Measurements from ENCODE around the gene ALG3. TPM values are rescaled to one million over a fixed set of nuclear protein-coding genes. Genes with fewer than 3 reads are reported as not detected.

The ALG3 gene
- total RNA-seq, 1 donor from 2014 or later = 48.5 TPM

DNA sequence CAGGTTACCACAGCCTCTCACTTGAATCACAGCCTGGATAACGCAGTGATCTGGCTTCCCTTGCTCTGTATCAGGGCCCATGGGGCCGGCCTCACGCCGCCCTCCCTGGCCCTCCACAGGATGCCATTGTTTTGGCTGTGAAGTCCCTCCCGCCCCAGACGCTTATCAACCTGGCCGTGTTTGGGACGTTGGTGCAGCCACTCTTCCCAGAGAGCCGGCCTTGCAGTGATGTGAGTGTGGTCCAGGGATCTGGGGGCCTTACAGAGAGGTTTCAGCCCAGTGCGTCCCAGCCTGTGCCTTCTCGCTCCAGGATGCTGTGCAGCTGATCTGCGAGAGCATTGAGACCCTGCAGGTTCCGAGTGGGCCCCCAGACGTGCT lies 12.7 kb downstream of the ALG3 start:
- intact Hi-C loops (cut with micrococcal nuclease) = no loop called here

DNA sequence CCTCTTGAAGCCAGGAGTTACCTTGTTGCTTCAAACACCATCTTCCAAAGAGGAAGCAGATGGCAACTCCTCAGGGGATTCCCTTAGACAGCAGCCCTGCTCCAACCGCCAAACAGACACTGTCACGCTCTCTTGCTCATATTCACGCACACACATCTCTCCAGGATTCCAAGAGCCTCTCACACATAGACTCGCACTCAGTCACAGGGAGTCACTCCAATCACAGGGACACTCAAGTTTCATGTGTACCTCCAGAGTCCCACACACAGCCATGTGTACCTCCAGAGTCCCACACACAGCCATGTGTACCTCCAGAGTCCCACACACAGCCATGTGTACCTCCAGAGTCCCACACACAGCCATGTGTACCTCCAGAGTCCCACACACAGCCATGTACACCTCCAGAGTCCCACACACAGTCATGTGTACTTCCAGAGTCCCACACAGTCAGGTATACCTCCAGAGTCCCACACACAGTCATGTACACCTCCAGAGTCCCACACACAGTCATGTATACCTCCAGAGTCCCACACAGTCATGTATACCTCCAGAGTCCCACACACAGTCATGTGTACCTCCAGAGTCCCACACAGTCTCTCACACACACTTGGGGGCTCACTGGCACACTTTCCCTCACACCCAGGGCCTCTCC lies 13.3 kb downstream of the ALG3 start:
- intact Hi-C loops (cut with micrococcal nuclease) = no loop called here

DNA sequence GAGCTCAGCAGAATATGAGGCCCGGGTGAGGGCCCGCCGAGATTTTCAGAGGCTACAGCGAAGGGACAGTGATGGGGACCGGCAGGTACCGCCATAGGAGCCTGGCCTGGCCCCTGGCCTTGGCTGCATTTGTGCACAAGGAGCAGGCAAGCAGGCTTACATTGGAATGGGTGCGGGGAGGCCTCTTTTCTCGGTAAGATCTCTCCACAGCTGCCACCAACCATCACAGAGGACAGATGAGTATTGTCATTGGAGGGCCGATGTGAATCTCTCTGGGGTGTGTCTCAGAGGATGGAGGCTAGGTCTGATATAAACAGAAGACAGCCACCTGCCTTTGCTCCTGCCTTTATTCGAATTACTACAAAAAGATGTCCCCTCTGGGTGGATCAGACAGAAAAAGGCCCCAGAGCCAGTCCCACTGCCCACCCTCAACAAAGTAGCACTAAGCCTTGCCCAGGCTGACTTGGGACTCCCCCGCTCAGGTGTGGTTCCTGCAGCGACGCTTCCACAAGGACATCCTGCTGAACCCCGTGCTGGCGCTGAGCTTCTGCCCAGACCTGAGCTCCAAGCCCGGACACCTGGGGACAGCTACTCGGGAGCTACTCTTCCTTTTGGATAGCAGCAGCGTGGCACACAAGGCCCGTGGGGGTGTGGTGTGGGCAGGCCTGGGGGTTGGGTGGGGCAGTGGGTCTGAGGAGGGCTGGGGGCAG lies 13.9 kb downstream of the ALG3 start:
- intact Hi-C loops (cut with micrococcal nuclease) = no loop called here

DNA sequence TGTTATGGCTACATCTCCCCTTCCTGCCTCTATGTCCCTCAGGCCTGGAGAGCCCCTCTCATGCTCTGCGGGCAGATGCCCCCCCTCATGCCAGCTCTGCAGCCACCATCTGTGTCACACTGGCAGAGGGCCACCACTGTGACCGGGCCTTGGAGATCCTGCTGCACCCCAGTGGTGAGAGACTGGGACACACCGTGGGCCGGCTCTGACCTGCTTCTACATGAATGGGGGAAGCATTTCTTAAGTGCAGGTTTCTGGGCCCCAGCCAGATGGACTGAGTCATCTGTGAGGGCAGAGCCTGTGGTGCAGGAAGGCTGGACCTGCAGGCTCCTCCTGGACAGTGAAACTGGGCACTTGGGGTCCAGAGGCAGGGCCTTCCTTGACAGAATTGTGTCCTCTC lies 14.5 kb downstream of the ALG3 start:
- intact Hi-C loops (cut with micrococcal nuclease) = no loop called here

DNA sequence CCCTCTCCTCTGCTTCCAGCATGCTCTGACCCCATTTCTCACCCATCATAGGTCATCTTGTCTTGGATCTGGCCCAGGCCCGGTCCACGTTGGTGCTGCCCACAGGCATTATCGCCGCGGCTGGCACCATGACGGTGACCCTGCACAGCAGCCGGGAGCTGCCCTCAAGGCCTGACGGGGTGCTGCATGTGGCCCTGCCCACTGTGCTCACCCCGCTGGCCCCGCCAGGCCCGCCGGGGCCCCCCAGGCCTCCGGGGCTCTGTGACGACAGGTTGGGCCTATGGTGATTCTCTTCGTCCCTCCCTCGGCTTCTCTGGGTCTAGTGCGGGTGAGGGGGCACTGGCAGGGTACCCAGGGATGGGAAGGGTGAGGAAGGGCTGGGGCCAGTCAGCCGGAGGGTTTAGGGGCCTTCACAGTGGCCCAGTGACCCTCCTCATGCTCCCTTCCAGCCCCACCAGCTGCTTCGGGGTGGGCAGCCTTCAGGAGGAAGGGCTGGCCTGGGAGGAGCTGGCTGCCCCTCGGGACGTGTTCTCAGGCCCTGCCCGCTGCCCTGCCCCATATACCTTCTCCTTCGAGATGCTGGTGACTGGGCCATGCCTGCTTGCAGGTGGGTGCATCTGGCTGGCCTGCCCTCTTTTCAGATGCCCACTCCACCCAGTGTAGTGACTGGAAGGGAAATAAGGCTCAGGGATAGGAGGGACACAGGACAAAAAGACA lies 15.5 kb downstream of the ALG3 start:
- intact Hi-C loops (cut with micrococcal nuclease) = no loop called here

DNA sequence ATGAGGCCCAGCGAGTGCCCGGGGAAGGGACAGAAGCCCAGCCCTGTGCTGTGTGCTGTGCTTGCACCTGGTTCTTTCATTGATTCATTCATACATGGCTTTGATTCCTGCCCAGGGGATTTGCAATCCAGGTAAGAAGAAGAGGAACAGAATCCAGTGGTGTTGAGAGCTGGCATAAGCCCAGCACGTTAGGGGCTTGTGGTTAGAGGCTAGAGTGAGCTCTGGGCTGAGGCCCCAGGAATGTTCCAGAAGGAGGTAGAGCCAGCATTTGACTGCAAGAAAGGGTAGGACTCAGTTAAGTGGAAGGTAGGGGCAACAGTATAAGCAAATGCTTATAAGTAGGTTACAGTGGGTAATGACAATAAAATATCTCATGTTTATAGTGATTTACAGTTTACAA lies 17.1 kb downstream of the ALG3 start:
- intact Hi-C loops (cut with micrococcal nuclease) = no loop called here

DNA sequence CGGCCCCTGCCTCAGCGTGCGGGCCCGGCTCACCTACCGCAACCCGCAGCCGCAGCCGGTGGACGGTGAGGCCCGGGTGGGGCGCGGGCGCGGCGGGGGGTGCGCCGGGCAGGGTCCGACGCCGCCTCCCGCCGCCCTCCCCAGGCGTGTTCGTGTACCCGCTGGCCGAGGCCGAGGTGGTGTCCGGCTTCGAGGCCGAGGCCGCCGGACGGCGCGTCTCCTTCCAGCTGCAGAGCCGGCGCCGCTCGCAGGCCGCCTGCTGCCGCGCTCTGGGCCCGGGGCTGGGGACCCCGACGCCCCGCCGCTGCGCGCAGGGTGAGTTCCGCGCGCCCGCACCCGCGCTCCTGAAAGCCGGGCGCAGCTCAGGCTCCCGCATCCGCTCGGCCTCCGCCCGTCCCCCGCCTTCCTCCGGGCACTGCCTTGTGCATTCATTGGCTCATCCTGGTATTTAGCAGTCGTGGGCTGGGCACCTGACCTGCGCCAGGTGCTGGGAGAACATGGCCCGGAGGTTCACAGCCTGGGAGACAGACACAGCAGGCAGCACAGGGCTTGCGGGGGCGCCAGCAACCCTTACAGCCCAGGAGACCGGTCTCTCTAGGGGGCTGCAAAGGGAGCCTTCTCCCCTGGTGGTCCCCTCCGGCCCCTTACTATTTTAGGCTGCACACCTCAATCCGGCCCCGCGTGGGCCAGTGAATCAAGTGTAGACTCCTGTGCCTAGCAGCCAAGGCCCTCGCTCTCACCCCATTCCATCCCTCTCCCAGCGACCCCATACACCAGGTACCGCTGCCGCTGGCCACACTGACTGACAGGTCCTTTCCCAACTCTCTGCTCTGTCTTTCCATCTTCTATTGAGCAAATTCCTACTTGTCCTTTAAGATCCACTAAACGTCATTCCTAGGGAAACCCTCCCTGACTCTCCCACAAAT lies 17.9 kb downstream of the ALG3 start:
- intact Hi-C loops (cut with micrococcal nuclease) = no loop called here

DNA sequence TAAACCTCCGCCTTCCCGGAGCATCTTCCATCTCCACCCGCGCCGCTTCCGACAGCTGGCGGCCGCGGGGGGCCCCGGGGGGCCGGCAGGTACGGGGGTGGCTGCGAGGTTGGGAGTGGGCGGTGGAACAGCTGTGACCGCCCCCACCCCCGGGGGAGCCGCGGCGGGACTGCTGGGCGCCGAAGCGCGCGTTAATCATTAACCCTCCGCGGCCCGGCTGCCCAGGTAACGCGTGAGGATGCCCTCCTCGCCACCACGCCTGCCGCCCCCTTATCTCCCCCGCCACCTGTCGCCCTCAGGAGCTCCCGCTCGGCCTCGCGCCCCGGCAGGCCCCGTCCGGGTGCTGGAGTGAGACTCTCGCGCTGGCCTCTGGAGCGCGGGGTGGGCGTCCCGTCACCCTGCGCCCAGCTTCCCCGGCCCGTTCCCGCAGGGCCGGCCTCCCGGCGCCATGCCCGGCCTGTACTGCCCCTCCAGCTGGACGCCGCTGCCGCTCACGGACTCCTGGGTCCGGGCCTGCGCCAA lies 18.6 kb downstream of the ALG3 start:
- intact Hi-C loops (cut with micrococcal nuclease) = no loop called here

DNA sequence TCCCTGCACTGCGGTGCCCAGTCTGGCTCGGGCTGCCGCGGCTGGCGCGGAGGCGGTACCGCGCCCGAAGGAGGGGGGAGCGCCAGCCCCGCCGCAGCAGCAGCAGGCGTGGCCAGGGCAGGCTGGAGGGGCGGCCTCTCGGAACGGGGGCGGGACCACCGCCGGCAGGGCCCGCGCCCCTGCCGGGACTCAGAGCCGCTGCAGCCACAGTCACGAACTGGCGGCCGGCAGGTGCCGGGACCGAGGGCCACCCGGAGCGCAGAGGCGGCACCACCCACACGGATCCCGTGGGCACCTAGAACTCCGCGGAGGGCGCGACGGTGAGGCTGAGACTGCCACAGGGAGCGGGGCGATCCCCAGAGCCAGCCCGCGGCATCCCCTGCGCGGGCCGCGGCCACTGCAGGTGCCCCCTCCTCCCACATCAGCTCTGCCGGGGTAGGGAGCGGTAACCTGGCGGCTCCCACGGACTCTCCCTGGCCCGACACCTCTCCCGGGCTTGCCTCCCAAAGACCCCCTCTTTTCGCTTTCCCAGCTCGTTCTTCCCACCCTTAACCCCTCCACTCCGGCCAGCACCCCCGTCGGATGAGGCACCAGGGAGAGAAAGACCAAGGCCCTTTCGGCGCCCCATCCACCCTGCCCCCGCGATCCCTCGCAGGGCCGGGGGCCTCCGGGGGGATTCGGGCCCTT lies 19.2 kb downstream of the ALG3 start, which contains the start of gene VWA5B2:
Gene VWA5B2, plus strand, starts transcription at position 192 of the 687 bp plus-strand sequence. CDS start 944 bp downstream, outside the sequence.
- intact Hi-C loops (cut with micrococcal nuclease) = no loop called here

DNA sequence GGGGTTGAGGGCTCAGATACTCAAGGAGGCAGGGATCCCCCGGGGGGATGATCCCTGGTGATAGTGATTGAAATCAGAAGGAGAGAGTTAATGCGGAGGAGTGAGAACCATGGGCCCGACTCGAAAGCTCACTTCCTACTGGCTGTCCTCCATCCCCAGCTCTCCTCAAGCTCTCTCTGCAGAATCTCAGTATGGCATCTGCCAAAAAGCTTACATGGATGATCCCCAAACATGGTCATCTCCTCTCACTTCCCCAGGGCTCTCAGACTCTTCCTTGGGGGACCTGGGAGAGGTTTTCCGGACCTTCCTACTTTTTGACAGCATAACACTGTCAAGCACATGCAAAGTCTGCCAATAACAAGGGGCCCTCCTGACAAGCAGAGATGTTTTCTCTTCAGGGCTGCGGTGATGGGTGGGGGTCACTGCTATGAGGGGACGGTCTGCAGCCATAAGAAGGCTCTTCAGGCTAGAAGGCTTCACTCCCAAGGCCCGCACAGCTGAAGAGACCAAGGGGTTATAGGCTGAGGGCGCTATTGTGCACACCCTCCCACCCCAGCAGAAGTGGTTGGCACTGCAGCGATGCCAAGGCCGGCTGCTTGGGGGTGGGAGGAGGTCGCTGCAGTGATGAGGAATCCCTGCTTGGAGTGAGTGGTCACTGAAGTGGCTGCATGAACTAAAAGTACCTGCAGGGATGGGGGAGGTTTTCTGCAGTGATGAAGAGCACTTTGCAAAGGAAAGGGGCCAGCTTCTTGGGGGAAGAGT lies 20.2 kb downstream of the ALG3 start:
- intact Hi-C loops (cut with micrococcal nuclease) = no loop called here

DNA sequence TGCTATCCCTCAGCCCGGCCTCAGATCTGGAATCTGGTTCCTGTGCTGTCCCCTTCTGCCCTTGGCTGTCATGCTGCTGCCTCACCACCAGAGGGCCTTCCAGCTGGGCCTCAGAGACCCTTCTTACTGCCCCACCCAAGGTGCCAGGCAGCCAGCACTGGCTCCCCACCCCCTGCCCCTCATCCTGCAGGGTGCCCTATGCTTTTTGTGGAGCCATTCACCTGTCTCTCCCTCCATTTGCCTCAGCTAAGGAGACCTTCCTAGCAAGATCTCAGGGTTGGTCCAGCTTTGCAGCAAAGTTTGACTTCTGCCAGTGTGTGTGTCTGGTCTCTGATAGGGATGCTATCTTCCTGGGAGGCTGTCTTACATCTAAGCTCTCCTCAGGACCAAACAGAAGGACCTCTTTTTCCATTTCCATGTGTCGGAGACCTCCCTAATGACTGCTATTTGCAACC lies 21.3 kb downstream of the ALG3 start:
- intact Hi-C loops (cut with micrococcal nuclease) = loop anchor here (1.0 to 2.0 kb wide), 2 partner anchors 23 to 61 kb away; no protein-coding TSS in a partner anchor

DNA sequence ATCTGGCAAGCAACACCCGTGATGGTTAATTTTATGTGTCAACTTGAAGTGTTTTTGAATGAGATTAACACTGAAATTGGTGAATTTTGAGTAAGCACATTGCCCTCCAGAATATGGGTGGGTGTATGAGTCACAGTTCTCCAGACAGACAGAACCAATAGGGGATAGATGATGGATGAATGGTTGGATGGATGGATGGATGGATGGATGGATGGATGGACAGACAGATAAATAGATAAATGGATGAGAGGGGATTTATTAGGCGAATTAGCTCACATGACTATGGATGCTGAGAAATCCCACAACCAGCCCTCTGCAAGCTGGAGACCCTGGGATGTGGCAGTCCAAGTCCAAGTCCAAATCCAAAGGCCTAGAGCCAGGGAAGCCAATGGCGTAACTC lies 24.8 kb downstream of the ALG3 start:
- intact Hi-C loops (cut with micrococcal nuclease) = no loop called here

DNA sequence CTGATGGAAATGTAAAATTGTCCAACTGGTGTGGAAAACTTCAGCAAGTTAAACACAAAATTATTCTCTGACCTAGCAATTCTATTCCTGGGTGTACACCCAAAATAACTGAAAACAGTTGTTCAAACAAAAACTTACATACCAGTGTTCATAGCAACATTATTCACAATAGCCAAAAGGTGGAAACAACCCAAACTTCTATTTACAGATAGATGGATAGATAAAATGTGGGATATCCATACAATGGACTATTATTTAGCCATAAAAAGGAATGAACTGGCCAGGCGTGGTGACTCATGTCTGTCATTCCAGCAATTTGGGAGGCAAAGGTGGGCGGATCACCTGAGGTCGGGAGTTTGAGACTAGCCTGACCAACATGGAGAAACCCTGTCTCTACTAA lies 26.2 kb downstream of the ALG3 start:
- intact Hi-C loops (cut with micrococcal nuclease) = no loop called here

DNA sequence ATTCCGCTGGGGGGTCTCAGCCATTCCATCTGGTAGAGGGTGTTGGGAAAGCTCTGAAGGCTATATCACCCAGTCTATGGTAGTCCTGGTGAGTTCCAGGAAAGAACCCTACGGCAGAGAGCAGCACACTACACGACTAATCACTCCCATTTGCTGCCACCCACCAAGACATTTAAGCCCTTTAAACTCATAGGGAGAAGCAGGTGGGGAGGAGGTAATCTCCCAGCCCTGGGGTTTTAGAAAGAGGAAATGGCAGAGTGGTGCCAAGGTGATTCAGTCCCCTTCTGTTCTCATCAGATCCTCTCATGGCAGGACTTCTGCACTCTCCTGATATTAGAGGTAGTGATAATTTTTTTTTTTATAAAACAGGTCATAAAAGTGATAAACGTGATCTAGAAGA lies 29.9 kb downstream of the ALG3 start:
- intact Hi-C loops (cut with micrococcal nuclease) = no loop called here

DNA sequence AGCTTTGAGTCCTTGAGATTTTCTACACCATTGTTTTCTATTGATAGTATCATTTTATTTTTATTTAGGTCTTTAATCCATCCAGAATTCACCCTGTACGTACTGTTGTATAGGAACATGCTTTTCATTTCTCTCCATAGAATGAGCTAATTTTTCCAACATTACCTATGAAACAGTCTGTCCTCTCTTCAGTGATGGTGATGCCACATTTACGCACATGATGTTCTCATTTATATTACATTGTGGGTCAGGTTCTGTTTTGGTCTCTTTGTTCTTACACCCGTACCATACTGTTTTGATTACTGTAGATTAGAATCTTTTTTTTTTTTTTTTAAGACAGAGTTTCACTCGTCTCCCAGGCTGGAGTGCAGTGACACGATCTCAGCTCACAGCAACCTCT lies 37.0 kb downstream of the ALG3 start:
- intact Hi-C loops (cut with micrococcal nuclease) = no loop called here

DNA sequence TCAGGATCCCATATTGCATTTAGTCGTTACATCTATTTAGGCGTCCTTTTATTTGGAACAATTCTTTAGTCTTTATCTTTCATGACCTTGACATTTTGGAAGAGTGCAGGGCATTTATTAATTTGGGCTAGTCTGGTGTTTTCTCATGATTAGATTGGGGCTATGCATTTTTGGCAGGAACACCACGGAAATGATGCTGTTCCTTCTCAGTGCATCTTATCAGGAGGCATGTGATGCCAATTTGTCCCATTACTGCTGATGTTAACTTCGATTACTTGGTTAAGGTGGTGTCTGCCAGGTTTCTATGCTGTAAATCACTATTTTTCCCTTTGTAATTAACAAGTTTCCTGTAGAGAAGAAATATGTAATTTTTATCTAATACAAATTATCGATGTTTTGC lies 37.5 kb downstream of the ALG3 start:
- intact Hi-C loops (cut with micrococcal nuclease) = no loop called here

DNA sequence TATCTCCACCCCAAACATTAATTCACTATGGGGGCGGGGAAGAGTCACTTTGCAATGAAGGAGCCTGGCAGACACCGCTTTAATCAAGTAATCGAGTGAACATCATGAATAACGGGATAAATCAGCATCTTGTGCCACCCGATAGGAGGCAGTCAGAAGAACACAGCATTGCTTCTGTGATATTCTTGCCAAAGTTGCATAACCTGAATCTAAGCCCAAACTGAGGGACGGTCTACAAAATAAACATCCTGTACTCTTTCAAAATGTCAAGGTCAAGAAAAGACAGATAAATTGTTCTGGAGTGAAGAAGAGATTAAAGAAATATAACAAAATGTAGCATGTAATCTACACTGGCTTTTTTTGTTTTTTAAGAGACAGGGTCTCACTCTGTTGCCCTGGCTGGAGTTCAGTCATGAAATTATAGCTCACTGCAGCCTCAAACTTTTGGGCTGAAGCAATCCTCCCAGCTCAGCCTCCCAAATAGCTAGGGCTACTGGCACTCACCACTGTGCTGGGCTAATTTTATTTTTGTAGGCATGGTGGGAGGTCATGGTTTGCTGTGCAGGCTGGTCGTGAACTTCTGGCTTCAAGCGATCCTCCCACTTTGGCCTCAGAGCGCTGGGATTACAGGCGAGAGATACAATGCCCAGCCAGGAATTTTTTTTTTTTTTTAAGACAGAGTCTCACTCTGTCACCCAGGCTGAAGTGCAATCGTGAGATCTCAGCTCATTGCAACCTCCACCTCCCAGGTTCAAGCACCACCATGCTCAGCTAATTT lies 39.4 kb downstream of the ALG3 start:
- intact Hi-C loops (cut with micrococcal nuclease) = no loop called here

DNA sequence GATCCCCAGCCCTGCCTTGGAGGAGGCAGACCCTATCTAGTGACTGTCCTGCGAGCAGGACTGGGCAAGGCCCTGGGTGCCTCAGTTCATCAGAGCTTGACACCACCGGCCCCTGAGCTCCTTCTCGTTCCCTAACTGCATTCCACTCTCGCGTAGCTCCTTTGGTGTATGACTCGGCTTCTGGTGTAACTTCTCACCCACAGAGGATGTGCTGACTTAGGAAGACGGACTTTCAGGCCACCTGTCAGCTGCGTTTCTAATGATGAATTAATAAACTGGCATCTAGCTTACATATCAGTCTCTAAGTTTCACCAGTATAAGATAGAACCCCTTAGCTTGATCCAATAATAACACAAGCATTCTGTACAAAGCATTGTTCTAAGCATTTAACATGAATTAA lies 45.2 kb downstream of the ALG3 start:
- intact Hi-C loops (cut with micrococcal nuclease) = no loop called here

DNA sequence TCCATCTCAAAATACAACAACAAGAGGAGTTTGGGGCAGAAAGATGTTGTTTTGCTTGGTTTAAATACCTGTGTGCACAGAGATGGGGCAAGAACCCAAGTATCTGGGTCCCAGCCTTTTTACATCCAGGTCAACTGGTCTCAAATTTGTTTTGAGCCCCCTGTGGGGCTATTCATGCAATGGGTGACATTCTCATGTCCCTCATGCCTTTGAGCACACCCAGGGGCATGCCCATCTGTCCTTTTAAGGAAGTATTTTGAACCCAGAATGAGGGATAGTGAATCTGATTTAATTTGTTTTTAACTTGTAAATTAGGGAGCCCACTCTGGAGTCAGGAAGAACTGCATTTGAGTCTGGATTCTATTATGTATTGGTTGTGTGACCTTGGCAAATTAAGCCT lies 47.9 kb downstream of the ALG3 start:
- intact Hi-C loops (cut with micrococcal nuclease) = no loop called here
